Measurements from ENCODE around the gene OLFML2A. TPM values are rescaled to one million over a fixed set of nuclear protein-coding genes. Genes with fewer than 3 reads are reported as not detected.

OLFML2A gene
- total and polyA plus RNA-seq, 2 of the 13 experiments (the other 11 are each of a cell fraction or from before 2014, with no cell fraction given), result 0.01 to 0.02 TPM

- no peak for TF ChIP-seq ZNF703 (CRISPR knock-in tag; IDR thresholded peaks at IDR 0.05; ENCODE audit: borderline replicate concordance)
Measured at GRCh38 chr9:124813501-124814163, 36.7 kb downstream of the OLFML2A start (continued).

GRCh38 chr9:124814164-124814535 lies 37.2 kb downstream of the OLFML2A start:
- in situ Hi-C loops (cut with HindIII; ENCODE audit: extremely low pct_ligation_motif_present, low pct_unique_long_range_greater_than_20kb) (no loop called here), intact Hi-C loops (cut with micrococcal nuclease; ENCODE audit: unreplicated experiment) (no loop called here)
- no peak overlapping the region for H3K27ac ChIP-seq (ENCODE audit: extremely low read length, insufficient read depth, low read length)
- H3K27me3 ChIP-seq (ENCODE audit: control insufficient read depth in 1 of 2, insufficient read depth in 2 of 2, low read length in 2 of 2), result no peaks in the 10 kb centered on the region
- no peaks in the 10 kb centered on the region for H4K20me1 ChIP-seq (ENCODE audit: insufficient read depth, low read length)
- H3K4me1 ChIP-seq (ENCODE audit: insufficient read depth, low read length), result peaks cover 63% of the 10 kb centered on the region
- no peak overlapping the region for H2AFZ ChIP-seq (ENCODE audit: low read length)
- H3K4me3 ChIP-seq (replicated peaks in 1 of 3; ENCODE audit: insufficient read depth in 1 of 3, low read depth in 2 of 3, low read length in 3 of 3), result no peak overlapping the region
- H3K9ac ChIP-seq (ENCODE audit: insufficient read depth, low read depth, low read length), result no peak overlapping the region
- H3K9me3 ChIP-seq (ENCODE audit: low read length), result no peaks in the 10 kb centered on the region
- POLR2A ChIA-PET, result no interaction called here
- BruUV-seq (replicated peaks), result no TSS peak
- no peak overlapping the region for H3K4me2 ChIP-seq (ENCODE audit: low read depth, low read length)
- DNase-seq (ENCODE audit: low spot score), result no peak
- ATAC-seq, result no peak
- TF ChIP-seq ZNF878 (CRISPR knock-in tag; IDR thresholded peaks at IDR 0.05) (no peak), ZNF713 (CRISPR knock-in tag; IDR thresholded peaks at IDR 0.05) (no peak), ARNT (IDR thresholded peaks at IDR 0.05) (no peak)
- CTCF ChIA-PET (ENCODE audit: low intra/inter-chr PET ratio, low total read pairs), result no interaction called here
- WGBS (ENCODE audit: low lambda C conversion rate), result 67% methylated on average over 4 of the region's 5 CpGs
- no peaks in the 10 kb centered on the region for H3K36me3 ChIP-seq (replicated peaks in 1 of 2; ENCODE audit: control insufficient read depth in 1 of 2, insufficient read depth in 2 of 2, low read length in 2 of 2)
- no peak for FAIRE-seq
- no peaks in the 10 kb centered on the region for H3K79me2 ChIP-seq (ENCODE audit: insufficient read depth, low read length)

DNA sequence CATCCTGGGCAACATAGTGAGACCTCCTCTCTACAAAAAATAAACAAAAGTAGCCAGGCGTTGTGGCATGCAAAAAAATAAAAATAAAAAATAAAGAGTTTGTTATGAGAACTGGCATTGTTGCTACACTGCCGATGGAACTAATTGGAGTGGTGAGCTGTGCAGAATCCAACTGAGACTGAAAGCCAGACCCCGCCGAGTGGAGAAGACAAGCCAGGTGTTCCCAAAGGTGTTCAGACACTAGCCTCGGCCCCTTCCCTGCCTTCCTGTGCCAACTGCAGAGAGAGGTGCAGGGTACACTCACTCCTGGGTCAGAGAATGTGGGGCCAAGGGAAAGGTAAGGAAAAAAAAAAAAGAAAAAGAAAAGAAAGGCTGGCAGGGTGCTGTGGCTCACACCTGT lies 38.7 kb downstream of the OLFML2A start:
- intact Hi-C loops (cut with micrococcal nuclease; ENCODE audit: unreplicated experiment), result loop anchor here (5.0 kb wide), 1 partner anchor 38 kb away; the partner anchor contains the start of gene OLFML2A
- TF ChIP-seq SIN3B (IDR thresholded peaks at IDR 0.05; ENCODE audit: low read length), result no peak
- Histone ChIP-seq H3K9me3 (ENCODE audit: low read length) (no peaks in the 10 kb centered on the region), H4K20me1 (ENCODE audit: insufficient read depth, low read length) (no peaks in the 10 kb centered on the region), H3K4me3 (replicated peaks in 1 of 3; ENCODE audit: insufficient read depth in 1 of 3, low read depth in 2 of 3, low read length in 3 of 3) (no peak overlapping the region), H3K4me1 (ENCODE audit: insufficient read depth, low read length) (peaks cover 55% of the 10 kb centered on the region), H3K36me3 (replicated peaks in 1 of 2; ENCODE audit: control insufficient read depth in 1 of 2, insufficient read depth in 2 of 2, low read length in 2 of 2) (no peaks in the 10 kb centered on the region), H3K27ac (ENCODE audit: extremely low read length, insufficient read depth, low read length) (no peak overlapping the region), H3K4me2 (ENCODE audit: low read depth, low read length) (no peak overlapping the region), H3K9ac (ENCODE audit: insufficient read depth, low read depth, low read length) (no peak overlapping the region), H3K79me2 (ENCODE audit: insufficient read depth, low read length) (no peaks in the 10 kb centered on the region), H3K27me3 (ENCODE audit: control insufficient read depth in 1 of 2, insufficient read depth in 2 of 2, low read length in 2 of 2) (no peaks in the 10 kb centered on the region), H2AFZ (ENCODE audit: low read length) (no peak overlapping the region)
- FAIRE-seq (no peak), DNase-seq (ENCODE audit: low spot score) (no peak), ATAC-seq (no peak)
- CTCF ChIA-PET (ENCODE audit: low intra/inter-chr PET ratio, low total read pairs), result no interaction called here
- no TSS peak for BruUV-seq (replicated peaks)
- WGBS (ENCODE audit: low lambda C conversion rate), result 77% methylated on average over 5 of the region's 5 CpGs
- in situ Hi-C loops (cut with HindIII; ENCODE audit: extremely low pct_ligation_motif_present, low pct_unique_long_range_greater_than_20kb), result no loop called here
- POLR2A ChIA-PET, result no interaction called here

Data from HepG2 (cell line).